Activated naive CD4-positive, alpha-beta T cell (primary cell): ENCODE measurements around the gene AP3S2.
"Not testable (repeated sequence)": the region's sequence is repeated elsewhere in the genome, so short reads cannot be mapped to it uniquely, and the experiment has no call there.

Experiments
- DNase-seq, 4 experiments: peaks; one replicate each; lab custom pipeline; 2025; lab: John Stamatoyannopoulos, UW

The AP3S2 gene

DNA sequence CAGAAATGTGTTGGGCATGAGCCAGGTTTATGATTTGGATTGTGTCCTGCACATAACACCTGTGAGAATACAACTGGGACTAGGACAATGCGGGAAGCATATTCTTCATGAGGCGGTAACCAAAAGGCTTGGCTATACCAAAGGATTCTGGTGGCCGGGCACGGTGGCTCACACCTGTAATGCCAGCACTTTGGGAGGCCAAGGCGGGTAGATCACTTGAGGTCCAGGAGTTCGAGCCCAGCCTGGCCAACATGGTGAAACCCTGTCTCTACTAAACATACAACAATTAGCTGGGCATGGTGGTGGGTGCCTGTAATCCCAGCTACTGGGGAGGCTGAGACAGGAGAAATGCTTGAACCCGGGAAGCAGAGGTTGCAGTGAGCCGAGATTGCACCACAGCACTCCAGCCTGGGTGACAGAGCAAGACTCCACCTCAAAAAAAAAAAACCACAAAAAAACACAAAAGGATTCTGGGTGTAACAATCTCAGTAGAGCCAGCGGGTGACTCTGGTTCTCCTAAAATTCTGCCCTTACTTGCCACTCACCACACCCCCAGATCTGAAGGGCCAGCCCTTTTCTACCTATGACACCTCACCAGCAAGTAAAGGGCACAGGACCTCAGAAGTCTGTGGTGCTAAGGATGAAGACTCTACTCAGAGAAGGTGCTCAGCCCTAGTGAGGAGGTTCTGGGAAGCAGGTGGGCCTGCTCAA lies 59.2 kb downstream of the AP3S2 start:
- not testable (repeated sequence) for DNase-seq

DNA sequence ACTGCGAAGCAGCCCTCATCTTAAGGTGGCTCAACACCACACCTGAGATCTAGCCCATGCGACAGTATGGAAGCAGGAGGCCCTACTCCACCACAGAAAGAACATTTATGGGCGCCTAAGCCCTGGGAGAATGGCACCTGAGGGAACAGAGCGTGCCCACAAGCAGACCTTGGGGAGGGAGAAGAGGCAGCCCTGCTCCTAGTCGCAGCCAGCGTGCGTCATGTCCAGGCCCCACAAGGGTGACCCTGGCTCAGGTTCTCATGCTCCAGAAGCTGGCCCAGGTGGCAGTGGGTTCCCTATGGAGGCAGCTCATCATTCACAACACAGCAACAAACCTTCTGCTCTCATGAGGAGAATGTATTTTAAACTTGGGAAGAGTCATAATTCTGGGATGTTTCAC lies 59.8 kb downstream of the AP3S2 start:
- no peak for DNase-seq

DNA sequence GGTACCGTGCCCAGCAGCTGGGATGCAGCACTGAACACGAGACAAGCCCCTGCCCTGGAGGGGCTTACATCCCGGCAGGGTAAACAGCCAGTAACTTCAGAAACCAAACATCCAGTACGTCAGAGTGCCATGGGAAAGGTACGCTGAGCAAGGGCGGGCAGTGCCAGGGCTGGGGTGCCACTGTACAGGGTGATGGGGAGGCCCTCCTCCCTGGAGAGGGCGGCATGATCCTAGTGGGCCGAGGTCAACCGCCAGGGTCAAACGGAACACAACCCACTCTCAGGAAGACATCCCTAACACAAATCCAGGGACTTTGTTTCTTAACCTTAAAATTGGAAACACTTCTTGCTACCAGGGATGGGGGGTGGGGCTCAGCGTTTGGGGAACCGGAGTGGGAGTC lies 63.2 kb downstream of the AP3S2 start:
- no peak for DNase-seq

DNA sequence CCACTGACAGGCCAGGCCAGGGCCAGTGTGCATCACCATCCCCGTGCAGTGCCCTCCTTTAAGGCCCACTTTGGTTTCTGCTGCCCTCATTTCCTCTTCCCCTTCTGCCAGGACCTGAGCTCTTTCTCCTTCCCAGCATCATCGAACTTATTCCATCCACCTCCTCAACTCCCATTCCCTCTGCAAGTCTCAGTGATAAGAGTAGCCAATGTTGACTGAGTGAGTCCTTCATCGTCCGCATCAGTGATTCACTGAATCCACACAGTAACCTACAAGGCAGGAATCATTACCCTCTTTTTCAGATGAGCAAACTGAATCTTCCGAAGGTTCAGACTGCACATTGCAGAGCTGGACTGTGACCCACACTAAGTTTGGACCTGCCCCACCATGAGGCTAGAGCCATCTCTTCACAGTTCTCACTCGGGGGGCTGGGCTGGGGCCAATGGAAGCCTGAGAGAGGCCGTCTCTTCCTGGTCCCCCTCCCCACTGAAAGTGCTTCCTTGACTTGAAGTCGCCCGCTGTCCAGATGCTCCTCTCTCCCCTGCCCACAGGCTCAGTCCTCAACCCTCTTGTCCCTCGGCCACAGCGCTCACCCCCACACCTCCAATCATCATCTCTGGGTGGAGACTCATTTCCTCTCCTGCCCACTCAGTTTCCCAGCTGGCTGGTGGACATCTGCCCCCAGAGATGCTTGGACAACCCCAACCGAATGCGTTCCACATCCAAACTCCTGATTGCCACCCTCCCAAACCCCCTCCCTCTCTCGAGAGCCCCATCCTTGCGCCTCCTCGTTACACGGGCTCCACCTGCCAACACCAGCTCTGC lies 64.0 kb downstream of the AP3S2 start:
- no peak for DNase-seq

DNA sequence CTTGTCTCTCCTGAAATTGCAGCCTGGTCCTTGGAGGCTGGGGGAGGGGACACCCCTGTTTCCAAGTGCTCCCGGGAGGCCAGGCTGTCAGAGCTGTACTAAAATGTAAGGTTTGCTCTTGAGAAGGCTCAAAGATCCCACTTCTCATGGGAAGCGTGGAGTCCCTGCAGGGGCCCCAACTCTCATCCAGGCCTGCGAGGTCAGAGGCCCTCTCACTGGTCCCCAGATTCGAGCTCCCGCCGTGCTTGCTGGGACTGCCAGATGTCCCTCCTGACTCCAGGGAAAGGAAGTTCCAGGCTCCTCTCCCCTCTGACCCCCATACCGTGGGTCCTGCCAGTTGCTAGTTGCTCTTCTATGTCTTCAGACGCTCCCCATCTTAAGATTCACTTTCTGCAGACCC lies 64.6 kb downstream of the AP3S2 start:
- DNase-seq: no peak

DNA sequence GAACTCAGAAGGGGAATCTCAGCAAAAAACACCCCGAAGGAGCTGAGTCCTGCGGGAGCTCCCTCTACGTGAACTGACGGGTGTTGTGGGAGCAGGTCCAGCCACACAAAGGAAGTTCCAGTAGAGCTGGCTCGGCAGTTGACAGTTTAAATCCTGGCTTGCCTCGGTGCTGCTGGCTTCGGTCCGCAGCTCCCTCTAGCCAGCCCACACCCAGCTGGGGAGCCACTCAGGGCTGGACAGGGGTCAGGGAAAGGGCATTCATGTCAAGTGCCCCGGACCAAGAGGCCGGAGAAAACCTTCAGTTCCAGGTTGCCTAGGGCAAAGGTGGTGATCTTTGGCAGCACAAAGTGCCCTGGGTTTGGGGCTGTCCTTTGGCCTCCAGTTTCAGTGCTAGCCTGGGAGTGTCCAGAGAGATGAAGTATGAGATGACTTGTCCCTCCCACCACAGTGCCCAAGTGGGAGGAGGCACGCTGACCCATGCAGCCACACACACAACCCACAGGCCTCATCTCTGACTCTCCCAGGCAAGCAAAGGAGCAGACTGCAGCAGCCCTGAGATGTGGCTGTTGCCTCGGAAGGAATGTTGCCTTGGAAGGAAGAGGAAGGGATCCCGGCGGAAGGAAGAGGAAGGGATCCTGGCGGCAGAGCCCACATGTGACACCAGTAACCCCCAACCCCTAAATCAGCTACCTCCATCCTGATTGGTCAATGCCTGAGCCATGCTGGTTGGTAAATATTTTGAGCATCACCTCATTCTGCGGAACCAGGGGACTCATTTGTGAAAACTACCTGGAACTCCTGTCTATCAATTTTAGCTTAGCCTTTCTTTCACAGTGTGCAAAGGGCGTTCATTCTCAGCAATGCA lies 65.3 kb downstream of the AP3S2 start:
- DNase-seq: no peak

DNA sequence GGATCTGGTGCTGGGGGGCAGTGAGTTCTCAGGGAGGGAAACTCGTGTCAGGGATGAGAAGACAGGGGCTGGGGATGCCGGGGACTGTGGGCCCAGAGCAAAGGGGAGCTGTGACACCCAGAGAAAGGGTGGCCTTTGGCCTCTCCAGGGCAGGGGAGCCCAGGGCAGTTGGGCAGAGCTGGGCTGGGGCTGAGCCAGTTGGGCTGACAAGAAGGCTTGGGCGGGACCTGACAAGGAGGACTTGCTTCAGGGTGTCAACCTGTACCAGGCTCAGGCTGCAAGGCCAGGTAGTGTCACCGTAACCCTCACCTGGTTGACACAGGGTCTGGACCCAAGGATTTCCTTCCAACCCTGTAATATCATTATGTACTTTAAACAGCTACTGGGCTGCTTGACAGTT lies 66.0 kb downstream of the AP3S2 start:
- DNase-seq: no peak

DNA sequence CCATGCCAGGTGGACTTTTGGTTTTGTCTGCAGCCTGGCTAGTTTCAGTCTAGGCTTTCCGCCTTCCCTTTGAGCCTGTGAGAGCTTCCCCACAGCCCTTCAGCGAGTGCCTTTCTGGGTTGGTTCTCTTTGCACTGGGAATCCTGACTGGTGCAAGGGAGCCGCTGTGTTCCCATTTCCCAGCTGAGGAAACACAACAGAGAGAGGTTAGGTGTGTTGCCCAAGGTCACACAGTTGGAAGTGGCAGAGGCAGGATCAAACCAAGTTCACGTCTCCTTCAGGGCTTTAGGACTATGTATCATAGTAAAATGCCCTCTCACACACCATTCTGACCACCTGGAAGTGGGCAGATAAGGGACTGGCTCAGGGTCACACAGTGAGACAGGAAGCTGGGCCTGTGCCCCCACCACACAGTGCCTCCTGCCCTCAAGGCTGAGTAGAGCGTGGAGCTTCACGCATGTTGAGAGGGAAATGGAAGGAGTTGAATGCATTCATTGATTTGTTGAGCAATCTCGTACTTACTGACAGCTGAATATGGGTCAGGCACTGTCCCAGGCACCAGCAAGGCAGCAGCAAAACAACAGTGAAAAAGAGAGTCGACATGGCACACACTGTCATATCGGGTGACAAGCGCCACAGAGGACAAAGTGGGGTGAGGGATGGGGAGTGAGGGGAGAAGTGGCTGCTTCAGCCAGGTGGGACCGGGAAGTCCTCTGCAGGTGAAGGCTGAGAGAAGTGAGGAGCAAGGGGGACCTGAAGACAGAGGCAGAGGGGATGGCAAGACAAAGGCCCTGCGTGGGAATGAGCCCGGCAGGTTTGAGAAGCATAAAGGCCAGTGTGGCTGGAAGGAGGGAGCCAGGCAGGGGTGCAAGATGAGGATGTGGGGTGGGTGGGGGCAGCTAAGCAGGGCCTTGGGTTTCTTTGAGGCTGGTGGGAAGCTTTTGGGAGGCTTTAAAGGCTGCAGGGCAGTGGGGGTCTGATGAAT lies 66.8 kb downstream of the AP3S2 start:
- no peak for DNase-seq

DNA sequence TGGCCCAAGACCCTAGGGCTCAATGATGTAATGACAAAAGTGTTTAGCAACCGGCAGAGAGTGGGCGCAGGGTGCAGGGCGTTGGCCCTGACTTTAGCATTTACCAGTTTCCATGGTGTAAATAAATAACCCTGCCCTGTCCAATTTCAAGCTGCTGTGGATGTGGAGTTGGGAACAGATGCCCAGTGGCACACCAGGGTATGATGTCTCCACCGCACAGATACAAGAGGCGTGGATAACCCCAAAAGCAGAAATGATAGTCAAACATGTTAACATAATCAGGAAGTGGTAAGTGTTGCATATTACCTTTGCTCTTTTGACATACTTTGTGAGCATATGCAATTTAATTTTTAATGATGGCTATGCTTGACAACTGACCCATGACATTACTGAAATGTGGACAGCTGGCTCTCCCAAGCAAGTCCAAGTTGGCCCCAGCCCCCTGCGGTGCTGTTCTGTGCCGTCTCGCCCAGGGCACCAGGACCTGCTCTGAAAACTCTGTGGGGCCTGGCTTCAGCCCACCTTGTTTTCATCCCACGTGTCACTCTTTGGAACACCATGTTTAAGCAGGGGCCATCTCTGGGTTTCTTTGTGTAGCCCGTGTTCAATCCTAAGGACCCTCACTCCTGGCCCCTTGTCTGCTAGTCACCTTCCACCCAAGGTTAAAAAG lies 68.4 kb downstream of the AP3S2 start:
- DNase-seq: no peak

DNA sequence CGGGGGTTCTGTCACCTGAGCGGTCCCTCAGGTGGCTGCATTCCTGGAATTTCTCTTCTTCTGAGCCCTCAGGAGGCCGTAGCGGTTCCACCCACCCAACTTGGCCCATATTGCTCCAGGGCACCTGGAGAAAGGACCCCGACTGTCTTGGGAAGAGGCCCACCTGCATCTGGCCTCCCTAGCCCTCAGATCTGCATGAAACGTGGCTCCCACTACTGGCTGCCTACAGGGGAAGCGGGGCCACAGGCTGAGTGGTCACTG lies 69.3 kb downstream of the AP3S2 start:
- no peak for DNase-seq

DNA sequence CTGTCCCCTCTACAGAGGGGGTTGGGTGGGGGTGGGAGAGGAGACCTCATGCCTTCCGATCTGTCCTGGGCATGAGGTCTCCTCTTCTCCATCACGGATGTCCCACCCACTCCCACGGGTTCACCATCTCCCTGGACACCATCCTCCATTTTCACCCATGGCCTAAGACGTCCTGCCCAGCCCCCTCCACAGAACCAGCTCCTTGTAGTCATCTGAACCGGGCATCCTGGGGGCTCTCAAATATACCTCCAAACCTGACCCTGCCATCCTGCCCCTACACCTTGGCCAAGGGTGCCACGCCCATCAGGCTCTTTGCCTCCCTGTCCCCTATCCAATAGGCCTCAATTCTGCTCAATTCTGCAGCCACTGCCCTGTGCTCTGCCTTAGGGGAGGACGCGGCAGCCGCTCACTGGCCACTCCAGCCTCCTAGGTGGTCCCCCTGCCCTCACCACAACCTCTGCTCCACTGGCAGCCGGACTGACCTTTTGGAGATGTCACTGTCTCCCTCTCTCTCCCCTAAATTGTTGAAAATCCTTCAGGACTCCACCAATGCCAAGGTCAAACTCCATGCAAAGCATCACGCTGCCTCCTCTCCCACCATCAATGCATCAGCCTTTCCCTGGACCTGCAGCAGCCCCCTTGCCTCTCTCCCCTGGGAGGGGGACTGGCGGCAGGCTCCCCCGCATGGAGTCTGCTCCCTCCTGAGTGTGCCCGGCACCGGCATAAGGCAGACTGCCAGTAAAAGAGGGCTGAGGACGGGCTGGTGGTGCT lies 69.8 kb downstream of the AP3S2 start:
- no peak for DNase-seq

DNA sequence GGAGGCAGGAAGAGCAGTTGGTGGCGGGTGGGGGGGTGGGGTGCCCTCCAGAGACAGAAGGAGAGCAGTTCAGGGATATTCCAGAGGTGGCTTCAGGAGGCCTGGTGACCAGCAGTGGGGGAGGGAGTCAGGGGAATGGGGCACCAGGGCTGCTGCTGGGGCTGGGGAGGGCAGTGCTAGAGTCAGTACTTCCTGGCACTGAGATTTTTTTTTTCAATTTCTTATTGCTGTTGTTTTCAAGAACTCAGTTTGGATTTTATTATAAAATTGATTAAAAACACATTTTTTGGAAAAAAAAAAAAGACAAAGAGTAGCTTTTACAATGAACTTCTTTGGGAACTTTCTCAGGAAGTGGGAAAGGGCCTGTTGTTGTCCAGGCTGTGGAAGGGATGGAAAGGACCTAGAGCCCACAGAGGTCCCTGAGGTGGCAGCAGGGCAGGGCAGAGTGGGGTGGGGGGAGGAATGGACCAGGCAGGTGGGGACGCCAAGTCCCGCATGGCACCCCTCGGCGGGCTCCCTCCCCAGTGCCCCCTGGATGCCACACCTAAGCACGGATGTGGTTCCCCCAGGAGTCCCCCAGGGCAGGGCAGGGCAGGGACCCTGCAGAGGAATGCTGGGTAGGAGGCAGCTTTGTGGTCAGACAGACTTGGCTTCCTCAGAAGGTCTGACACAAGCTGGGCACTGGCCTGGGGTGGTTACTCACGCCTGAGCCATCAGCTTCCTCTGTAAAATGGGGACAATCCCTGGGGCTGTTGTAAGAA lies 70.7 kb downstream of the AP3S2 start:
- no peak for DNase-seq

DNA sequence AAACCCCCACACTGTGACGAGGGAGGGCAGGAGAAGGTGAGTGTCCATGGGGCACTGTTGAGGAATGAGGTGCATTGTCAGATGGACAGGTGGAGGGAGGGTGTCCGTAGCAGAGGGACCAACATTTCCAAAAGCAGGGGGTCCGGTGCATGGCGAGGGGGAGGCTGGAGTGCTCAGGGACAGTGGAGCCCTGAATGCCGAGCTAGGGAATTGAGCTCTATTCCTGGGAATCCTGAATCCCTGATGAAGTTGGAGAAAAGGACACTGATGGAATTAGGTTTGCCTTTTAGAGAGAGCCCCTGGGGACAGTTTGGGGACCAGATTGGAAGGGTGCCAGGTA lies 71.2 kb downstream of the AP3S2 start:
- DNase-seq: no peak

DNA sequence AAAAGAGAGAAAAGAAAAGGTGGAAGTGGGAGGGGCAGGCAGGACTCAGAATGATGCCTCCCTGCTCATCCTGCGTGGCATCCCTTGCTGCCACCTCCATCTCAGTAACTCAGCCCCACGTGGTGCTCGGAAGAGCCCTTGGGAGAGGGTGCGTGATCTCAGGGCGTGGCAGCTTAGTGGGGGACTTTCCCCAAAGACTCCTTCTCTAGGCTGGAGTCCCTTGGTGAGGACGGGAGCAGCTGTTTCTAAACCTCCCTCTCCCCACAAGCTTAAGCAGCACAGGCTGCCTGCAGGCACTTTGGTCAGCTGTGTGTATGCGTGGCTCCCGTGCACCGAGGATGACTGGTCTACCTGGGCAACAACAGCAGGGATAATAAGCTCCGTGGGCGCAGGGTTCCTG lies 71.8 kb downstream of the AP3S2 start:
- DNase-seq: no peak

DNA sequence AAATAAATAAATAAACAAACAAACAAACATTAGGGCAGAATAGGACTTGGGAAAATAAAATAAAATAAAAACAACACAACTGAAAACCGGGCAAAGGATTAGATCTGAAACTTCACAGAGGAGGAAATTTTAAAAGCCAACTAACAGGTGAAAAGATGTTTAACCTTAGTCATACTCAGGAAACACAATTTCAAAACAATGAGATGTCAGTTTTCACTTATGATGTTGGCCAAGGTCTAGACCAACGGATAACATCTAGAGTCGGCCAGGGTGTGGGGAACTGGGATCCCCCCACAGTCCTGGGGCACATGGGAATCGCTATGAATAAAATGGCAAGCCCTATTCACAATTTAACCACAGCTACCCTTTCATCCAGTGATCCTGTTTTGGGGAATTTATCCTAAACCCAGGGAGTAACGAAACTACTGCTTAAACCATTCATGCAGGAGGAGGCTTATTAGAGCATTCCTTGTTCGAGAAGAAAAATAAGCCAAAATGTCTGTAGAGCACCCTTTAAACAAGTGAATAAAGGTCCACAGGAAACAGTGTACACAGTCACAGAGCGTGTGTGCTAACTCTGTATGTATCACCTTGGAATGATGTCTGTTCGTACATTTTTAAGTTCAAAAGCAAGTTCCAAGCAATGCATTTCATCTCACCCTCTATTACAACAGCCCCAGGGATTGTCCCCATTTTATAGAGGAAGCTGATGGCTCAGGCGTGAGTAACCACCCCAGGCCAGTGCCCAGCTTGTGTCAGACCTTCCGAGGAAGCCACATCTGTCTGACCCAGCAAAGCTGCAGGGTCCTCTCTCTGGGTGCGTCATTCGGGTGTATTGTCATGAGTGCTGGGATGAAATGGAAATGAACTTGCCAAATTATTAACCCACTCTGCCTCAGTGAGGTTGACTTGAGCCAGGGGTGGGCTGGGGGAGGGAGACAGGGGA lies 72.9 kb downstream of the AP3S2 start:
- DNase-seq: no peak

DNA sequence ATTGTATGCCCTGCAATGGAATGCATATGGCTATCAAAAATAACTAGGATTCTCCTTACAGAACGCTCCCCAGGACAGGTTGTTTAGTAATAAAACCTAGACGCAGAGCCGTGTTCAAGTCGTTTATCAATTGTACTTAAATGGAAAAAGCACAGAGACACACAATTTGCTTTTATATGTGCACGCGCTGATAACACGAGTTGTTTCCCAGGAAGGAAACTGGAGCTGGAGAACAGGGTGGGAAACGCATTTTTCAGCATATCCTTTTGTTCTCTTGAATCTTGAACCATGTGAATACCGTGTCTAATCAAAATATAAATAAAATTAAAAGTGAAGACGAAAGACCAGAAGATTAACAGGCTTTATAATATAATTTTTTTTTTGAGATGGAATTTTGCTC lies 75.5 kb downstream of the AP3S2 start:
- DNase-seq: no peak

DNA sequence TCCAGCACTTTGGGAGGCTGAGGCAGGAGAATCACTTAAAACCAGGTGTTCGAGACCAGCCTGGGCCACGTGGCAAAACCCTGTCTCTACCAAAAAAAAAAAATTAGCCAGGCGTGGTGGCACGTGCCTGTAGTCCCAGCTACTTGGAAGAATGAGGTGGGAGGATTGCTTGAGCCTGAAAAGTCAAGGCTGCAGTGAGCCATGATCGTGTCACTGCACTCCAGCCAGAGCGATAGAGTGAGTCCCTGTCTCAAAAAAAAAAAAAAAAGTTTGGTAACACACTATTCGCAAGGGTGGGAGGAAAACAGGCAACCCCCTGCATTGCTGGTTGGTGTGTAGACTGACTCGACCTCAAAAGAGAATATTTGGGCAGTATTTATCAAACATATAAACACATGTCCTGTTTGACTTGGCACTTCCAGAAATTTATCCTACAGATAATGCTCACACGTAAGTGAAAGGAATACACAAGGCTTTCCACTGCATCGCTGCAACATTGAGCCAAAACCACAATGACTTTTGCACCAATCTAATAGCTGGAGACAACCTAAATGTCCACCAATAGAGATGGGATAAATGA lies 76.0 kb downstream of the AP3S2 start:
- DNase-seq: no peak

DNA sequence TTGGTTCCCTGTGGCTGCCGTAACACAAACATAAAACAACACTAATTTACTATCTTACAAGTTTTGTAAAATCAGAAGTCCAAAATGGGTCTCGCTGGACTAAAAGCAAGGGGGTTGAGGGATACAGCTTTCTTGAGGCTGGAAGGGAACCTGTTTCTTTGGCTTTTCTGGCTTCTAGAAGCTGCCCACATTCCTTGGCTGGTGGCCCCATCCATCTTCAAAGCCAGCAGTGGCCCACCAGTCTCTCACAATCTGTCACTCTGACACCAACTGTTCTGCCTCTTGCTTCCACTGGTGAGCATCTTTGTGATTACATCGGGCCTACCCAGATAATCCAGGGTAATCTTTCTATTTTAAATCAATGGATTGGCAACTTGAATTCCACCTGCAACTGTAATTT lies 78.0 kb downstream of the AP3S2 start:
- no peak for DNase-seq
